Activated effector memory CD4-positive, alpha-beta T cell treated with Interleukin-2 at 50 U/mL for 16 hours (primary cell): ENCODE data around the gene PCNX4.

Source experiments
- DNase-seq: peaks from one replicate; pipeline ENCODE4 v3.0.0-alpha.2; 2020

The PCNX4 gene

DNA sequence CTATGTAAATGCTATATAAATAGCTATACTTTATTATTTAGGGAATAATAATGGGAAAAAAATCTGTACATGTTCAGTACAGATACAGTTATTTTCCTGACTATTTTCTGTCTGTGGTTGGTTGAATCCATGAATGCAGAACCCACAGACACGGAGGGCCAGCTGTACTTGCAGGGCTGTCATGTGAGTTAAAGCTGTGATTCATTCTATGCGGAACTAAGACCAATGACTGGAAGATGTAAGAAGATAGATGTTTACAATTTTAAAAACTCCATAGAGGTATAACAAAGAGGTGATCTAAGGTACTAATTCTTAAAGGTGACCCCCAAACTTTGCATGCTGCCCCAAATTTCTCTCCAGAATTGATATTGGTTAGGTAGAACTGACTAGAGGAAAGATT is 14.6 kb downstream of the PCNX4 start:
- DNase-seq: no peak

DNA sequence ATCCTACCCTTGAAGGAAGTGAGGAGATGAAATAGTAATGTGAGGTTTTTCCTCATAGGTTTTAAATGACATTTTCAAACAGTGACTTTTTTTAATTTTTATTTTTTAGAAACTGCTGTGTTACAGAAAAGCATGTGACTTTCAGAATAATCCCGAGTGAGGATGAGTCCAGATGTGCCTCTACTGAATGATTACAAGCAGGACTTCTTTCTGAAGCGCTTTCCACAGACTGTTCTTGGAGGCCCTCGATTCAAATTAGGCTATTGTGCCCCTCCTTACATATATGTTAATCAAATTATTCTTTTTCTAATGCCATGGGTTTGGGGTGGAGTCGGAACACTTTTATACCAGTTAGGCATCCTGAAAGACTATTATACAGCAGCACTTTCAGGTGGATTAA is 15.8 kb downstream of the PCNX4 start:
- no peak for DNase-seq

GRCh38 chr14:60111732-60112131 is 20.0 kb downstream of the PCNX4 start:
- DNase-seq: no peak

DNA sequence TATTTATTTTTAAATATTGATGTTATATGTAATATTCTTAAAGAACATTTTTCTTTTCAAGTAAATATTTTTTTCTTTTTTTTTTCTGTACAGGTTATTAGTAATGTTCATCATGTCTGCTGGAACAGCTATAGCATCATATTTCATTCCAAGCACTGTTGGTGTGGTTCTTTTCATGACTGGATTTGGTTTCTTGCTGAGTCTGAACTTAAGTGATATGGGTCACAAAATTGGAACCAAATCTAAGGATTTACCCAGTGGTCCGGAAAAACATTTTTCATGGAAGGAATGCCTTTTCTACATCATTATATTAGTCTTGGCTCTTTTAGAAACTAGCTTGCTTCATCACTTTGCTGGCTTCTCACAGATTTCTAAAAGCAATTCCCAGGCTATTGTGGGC is 23.2 kb downstream of the PCNX4 start:
- no peak for DNase-seq

DNA sequence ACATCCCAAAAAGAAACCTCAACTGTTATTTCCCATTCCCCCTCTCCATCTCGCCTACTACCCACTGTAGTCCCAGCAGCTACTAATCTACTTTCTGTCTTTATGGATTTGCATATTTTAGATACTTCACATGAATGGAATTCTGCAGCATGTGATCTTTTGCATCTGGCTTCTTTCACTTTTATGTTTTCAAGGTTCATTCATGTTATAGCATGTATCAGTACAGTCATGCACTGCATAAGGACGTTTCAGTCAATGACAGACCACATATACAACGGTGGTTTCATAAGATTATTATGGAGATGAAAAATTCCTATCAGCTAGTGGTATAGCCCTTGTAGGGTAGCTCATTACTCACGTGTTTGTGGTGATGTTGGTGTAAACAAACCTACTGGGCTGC is 24.5 kb downstream of the PCNX4 start:
- DNase-seq: no peak

DNA sequence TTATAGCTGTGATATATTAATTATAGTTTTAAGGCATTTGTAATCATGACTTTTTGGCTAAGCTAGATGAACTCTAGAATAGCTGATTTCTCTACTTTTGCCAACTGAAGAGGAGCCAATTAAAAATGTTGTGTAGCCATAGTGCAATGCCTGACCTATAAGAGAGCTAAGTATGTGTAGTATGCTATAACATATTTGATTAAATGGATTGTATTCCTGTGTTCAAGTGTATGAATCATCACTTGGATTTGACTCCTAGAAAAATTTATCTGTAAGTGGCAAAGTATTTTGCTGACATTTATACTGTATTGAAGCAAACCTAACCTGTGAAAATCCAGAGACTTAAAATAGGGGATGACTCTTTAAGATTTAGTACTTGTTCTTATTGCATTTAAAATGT is 34.2 kb downstream of the PCNX4 start:
- no peak for DNase-seq

- no peak for DNase-seq
Measured at GRCh38 chr14:60133487-60133886, 41.8 kb downstream of the PCNX4 start.

- no peak for DNase-seq
Measured at GRCh38 chr14:60134702-60135101, 43.0 kb downstream of the PCNX4 start.

DNA sequence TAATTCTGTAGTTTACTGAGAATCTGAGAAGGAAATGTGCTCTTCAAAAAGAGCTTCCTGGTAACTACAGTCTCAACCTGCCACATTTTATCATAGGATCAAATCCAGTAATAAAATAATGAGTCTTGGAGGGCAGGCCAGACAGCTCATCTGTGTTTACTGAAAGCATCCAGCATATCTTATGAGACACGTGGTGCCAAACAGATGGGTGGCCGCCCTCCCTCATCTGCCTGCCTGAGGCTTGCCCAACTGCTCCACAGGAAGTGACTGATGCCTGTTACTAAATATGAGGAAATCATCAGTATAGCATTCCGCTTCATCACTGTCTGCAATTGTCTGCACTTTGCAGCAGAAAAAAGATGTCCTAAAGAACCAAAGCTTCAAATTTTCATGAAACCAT is 60.0 kb downstream of the PCNX4 start:
- DNase-seq: peak; percentile 65

DNA sequence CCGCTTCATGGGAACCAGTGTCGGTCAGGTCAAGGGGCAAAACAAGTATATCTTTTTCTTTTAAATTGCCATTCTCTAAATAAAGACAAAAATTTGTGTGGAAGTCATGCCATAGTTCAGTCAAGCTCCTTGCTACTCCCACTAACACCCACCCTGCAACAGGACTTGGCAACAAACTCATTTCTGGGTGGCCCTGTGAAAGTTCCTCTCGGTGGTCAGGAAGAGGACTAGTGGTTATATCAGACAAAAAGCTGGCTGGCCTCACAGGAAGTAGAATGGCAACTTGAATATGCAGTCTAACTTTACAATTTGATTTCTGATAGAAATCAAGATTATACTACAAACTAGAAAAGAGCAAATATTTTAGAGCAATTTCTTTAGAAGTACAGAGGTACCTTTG is 62.3 kb downstream of the PCNX4 start:
- no peak for DNase-seq

DNA sequence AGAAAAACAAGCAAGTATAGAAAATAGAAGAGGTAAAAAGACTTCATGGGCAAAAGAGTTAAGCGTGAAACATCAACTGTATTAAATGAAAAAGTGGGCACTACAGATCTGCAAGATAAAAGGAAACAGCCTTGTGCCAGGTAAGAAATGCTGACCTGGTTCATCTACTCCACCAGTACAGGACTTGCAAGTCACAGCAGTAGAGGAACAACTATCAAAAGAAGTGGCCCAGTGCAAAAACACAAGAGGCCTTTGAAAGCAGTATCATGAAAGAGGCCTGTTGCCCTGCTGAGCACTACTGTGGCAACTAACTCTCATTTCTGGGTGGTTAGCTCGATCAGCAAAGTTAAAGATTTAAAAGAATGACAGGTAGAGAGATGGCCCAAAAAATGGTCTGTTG is 62.9 kb downstream of the PCNX4 start:
- no peak for DNase-seq

GRCh38 chr14:60160422-60160821 is 68.7 kb downstream of the PCNX4 start:
- DNase-seq: no peak

GRCh38 chr14:60161196-60162107 is 69.7 kb downstream of the PCNX4 start:
- DNase-seq: no peak

- DNase-seq: no peak
Measured at GRCh38 chr14:60163693-60164092, 72.0 kb downstream of the PCNX4 start.

DNA sequence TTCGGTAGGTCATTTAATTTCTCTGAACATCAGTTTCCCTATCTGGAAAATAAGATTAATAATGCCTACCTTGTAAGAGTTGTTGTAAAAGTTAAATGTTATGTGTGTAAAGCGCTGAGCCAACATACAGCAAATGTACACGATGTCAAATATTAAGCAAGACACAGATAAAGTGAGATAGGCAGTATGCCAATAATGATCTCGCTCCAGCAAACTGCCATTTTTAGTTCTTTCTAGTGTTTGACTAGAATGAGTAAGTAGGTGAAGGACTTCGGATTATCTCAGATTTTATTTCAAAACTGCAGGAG is 72.6 kb downstream of the PCNX4 start:
- DNase-seq: no peak

DNA sequence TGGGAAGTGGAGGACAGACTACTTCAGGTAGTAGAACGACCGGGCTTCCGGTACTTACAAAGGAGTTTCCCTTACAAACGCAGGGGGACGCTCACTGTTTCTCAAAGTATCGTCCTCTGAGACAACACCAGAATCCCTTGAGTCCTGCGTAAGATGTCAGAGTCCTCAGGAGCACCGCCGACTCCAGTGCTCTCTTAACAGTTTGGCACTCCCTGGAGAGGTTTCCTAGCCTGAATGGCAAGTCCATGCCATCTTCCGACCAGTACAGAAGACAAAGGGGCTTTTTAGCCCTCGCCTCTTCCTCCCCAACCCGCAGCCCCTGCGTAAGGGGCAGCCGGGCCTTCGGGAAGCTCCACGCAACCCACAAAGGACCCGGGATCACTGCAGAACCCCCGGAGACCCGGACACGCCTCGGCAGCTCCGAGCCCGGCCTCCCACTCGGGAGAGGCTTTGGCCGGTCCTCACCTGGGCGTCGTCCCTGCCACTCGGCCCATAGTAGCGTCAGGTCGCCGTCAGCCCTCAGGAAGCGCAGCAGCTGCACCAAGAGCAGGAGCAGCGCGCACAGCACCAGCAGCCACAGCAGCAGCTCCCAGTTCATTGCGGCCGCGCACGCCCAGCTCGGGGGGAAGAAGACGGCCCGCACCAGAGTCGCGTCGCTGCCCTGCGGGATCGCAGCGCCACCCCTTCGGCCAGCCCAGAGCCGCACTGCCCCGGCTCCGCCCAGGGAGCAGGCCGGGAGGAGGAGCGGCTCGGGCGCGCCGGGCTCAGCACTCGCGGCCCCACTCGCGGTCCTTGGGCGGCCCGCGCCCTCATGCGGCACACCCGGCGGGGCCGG is 73.2 kb downstream of the PCNX4 start, which contains the start of gene DHRS7:
TSS of gene DHRS7 (minus strand) at position 687 of the 835 bp plus-strand sequence. CDS start at position 598, 89 bp downstream.
- DNase-seq: peak; percentile 57

DNA sequence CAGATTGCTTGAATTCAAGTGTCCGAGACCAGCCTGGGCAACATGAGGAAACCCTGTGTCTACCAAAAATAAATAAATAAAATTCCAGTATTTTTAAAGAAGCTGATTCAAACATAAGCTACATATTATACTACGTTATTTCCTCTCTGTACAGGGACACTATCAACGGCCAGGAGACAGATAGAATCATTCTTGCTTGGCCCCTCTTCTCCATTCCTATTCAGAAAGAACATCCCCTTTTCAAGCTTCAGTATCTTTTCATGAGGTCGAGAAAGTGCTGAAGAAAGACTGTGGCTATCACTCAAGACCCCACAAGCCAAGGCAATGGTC is 73.8 kb downstream of the PCNX4 start:
- no peak for DNase-seq

- DNase-seq: no peak
Measured at GRCh38 chr14:60166142-60166541, 74.4 kb downstream of the PCNX4 start.

- DNase-seq: no peak
Measured at GRCh38 chr14:60169722-60170121, 78.0 kb downstream of the PCNX4 start.

DNA sequence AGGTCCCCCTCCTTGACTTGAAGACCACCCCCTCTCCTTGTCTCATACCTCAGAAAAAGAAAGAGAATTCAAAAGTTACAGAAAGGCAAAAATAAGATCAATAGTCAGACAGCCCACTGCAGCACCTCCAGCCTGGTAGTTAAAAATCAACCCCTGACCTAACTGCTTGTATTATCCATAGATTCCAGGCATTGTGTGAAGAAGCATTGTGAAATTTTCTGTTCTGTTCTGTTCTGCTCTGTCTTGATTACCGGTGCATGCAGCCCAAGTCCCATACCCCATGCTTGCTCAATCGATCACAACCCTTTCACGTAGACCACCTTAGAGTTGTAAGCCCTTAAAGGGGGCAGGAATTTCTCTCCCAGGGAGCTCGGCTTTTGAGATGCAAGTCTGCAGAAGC is 79.2 kb downstream of the PCNX4 start:
- DNase-seq: no peak

- DNase-seq: no peak
Measured at GRCh38 chr14:60171690-60172089, 80.0 kb downstream of the PCNX4 start.

DNA sequence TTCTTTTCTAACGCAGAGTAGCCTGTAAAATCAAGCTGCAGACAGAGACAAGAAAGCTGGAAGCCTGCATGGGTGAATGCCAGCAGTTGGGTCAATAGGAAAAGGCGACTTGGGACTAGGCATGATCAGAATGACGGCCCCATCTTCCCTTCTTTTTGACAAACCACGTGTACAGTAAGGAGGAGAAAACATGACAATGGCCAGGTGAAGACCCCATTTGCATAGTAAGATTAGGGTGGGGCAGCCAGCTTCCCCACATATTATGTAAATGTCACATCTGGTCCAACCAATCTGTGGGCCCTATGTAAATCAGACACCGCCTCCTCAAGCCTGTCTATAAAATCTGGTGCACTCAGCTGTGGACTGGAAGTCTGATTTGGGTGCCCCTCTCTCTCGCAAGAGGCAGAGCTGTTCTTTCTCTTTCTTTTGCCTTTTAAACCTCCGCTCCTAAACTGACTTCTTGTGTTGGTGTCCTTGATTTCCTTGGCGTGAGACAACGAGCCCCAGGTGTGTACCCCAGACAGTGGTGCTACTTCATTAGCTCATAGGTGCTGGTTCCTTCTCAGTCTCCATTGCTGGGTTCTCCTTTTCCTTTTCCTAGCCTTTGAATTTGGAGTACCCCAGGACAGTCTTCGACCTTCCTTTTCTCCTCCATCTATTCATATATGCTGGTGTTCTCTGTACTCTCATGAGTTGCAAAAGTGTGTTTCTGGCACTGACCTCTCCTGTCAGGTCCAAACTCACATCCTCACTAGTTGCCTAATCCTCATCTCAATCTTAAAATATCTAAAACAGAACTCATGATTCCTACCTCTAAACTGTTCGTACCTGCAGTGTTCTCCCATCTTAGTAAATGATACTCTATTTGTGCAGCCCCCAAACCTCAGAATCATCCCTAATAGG is 82.9 kb downstream of the PCNX4 start:
- no peak for DNase-seq

DNA sequence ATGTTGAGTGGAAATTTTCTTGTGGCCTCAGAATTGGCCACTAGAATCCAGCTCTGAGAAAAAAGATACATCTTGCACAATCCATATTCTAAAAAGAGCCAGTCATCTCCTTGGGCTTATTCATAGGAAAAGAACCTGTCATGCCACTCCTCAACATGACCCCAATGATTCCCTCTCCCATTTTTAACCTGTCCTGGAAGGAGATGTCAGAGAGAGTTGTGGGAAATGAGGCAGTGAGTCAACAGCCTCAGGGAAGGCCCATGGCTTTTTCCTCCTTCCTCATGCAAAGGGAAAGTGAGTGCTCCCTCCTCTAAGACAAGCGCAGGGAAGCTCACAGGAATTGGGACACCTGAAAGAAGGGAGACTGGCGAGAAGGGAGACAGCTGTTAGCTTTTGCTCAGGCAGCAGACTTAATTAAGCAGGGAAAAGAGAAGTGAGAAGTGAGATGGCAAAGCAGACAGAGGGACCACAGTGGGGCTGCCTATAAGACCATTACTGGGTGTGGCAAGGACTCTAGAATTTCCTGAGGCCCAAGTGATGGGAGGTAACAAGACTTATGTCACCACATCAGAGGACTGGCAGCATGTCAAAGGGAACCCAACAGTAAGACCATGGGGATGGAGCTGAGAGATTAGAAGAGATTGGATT is 83.7 kb downstream of the PCNX4 start:
- DNase-seq: no peak
